ENCODE measurements around the gene RSKR. TPM values are rescaled to one million over a fixed set of nuclear protein-coding genes. Genes with fewer than 3 reads are reported as not detected.

RSKR gene
- total and polyA plus RNA-seq, 8 donors: 2.2 to 6.9 (median 3.4) TPM

GRCh38 chr17:28620010-28620409, 6.0 kb upstream of the RSKR start:
- no peaks in the 10 kb centered on the region for H3K27me3 ChIP-seq
- no peak overlapping the region for H3K27ac ChIP-seq
- peaks cover 0 to 87% (median 54%) of the 10 kb centered on the region in 3 donors for H3K36me3 ChIP-seq
- FAIRE-seq (no peak), DNase-seq (no peak), ATAC-seq (no peak)
- no peaks in the 10 kb centered on the region for H3K9me3 ChIP-seq
- intact Hi-C loops (cut with DNase I): no loop called here
- WGBS, 2 donors: 81% methylated on average over 2 of the region's 2 CpGs
- no peaks in the 10 kb centered on the region for H3K4me1 ChIP-seq
- TF ChIP-seq, protein P1, sequence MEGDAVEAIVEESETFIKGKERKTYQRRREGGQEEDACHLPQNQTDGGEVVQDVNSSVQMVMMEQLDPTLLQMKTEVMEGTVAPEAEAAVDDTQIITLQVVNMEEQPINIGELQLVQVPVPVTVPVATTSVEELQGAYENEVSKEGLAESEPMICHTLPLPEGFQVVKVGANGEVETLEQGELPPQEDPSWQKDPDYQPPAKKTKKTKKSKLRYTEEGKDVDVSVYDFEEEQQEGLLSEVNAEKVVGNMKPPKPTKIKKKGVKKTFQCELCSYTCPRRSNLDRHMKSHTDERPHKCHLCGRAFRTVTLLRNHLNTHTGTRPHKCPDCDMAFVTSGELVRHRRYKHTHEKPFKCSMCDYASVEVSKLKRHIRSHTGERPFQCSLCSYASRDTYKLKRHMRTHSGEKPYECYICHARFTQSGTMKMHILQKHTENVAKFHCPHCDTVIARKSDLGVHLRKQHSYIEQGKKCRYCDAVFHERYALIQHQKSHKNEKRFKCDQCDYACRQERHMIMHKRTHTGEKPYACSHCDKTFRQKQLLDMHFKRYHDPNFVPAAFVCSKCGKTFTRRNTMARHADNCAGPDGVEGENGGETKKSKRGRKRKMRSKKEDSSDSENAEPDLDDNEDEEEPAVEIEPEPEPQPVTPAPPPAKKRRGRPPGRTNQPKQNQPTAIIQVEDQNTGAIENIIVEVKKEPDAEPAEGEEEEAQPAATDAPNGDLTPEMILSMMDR (IDR thresholded peaks at IDR 0.05): no peak
- H3K4me3 ChIP-seq: no peak overlapping the region

DNA sequence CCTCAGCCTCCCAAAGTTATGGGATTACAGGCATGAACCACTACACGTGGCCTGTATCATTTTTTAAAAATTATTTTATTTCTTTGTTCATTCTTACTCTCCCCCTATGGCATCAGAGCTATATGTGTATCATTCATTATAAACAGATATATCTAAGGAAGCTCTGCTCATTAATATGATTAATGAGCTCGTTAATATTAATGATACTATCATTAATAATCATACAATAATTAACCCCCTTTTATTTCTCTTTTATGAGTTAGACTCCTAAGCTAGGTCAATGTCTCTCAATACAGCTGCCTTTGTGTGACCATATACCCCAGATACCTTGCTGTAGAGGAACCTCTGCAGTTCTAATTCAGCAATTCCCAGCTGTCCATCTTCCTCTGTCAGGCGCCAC, 4.5 kb upstream of the RSKR start:
- no peak for DNase-seq
- no peak overlapping the region for H3K4me3 ChIP-seq
- H3K4me1 ChIP-seq: no peaks in the 10 kb centered on the region
- H3K36me3 ChIP-seq: peaks cover 0 to 89% (median 58%) of the 10 kb centered on the region in 3 donors
- intact Hi-C loops (cut with DNase I): loop anchor here in 1 of 3 donors (10.0 kb wide), 1 partner anchor 124 kb away; no protein-coding TSS in a partner anchor
- WGBS, 2 donors: 77 to 84% methylated on average over 3 of the region's 3 CpGs
- no peaks in the 10 kb centered on the region for H3K27me3 ChIP-seq
- ATAC-seq: no peak
- H3K9me3 ChIP-seq: no peaks in the 10 kb centered on the region
- TF ChIP-seq, protein P1 (IDR thresholded peaks at IDR 0.05): no peak
- no peak overlapping the region for H3K27ac ChIP-seq
- FAIRE-seq: no peak

DNA sequence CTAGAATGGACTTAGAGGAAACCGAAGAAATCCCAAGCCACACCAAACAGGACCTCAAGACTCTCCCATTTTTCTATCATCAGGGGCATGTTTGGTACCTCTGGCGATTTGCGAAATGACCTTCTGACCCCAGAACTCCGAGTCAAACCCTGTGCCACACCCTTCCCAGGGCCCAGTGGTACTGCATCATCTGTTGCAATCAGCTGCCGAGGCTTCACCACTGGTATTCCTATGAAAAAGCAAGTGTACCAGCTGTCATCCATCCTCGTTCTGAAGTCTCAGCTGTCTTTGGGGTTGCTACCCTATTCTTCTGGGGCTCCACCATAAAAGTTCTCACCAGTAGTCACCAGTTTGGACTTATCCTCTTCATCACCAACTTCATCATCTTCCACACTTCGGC, 2.3 kb upstream of the RSKR start:
- no peak overlapping the region for H3K4me3 ChIP-seq
- TF ChIP-seq, protein P1 (IDR thresholded peaks at IDR 0.05): no peak
- DNase-seq: no peak
- no peaks in the 10 kb centered on the region for H3K27me3 ChIP-seq
- no peaks in the 10 kb centered on the region for H3K9me3 ChIP-seq
- 81 to 90% methylated on average over 7 of the region's 7 CpGs for WGBS, 2 donors
- intact Hi-C loops (cut with DNase I): loop anchor here in 1 of 3 donors (10.0 kb wide), 1 partner anchor 121 kb away; no protein-coding TSS in a partner anchor
- ATAC-seq: no peak
- H3K36me3 ChIP-seq: peaks cover 0 to 72% (median 58%) of the 10 kb centered on the region in 3 donors
- no peak overlapping the region for H3K27ac ChIP-seq
- no peaks in the 10 kb centered on the region for H3K4me1 ChIP-seq
- FAIRE-seq: no peak

DNA sequence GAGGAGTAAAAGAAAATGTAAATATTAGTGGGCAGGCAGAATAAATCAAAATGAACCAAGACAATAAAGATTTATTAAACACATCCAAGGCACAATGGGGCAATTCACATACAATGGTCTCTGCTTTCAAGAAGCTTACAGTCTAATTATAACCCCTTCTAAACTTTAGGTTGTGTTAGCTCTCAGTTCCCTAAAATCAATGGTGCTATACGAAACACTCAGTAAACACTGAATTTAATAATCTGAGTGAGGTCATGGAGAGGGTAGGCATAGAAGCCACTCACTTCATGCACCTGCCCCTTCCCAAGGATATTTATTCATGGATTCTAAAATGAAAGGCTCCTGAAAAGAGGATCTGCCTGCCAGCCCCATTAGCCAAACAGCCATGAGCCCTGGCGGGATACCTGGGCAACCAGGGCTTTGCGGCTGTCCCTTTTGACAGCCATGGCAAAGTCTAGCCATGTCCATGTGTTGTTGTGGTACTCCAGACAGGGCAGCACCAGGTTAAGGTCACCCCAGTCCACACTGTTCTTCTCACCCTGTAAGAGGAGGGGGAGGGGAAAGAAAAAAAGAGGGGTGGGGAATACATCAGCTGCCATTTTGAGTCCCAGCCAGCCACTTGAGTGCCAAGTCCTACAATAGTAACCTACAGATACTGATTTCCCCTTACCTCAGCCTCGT, 1.4 kb upstream of the RSKR start:
- TF ChIP-seq, protein P1 (IDR thresholded peaks at IDR 0.05): no peak
- DNase-seq (no peak), FAIRE-seq (no peak), ATAC-seq (no peak)
- intact Hi-C loops (cut with DNase I): loop anchor here in 1 of 3 donors (10.0 kb wide), 1 partner anchor 121 kb away; no protein-coding TSS in a partner anchor
- H3K27me3 ChIP-seq: no peaks in the 10 kb centered on the region
- no peaks in the 10 kb centered on the region for H3K4me1 ChIP-seq
- H3K27ac ChIP-seq: no peak overlapping the region
- H3K9me3 ChIP-seq: no peaks in the 10 kb centered on the region
- H3K4me3 ChIP-seq: no peak overlapping the region
- 81 to 86% methylated on average over 4 of the region's 4 CpGs for WGBS, 2 donors
- H3K36me3 ChIP-seq: peaks cover 0 to 63% (median 50%) of the 10 kb centered on the region in 3 donors
